ENCODE measurements around the gene CCDC57. TPM values are rescaled to one million over a fixed set of nuclear protein-coding genes. Genes with fewer than 3 reads are reported as not detected.

CCDC57 gene
- total and polyA plus RNA-seq, 2 of the 4 experiments (the other 2 are of a cell fraction), result 7.3 to 31.3 TPM

- no peak overlapping the region for H2AK5ac ChIP-seq (ENCODE audit: low read depth, low read length)
- ATAC-seq (ENCODE audit: low read depth) (no peak), DNase-seq (no peak)
- no peak overlapping the region for H2AK9ac ChIP-seq (replicated peaks; ENCODE audit: low read depth, low read length, poor library complexity)
- H3K23ac ChIP-seq (ENCODE audit: low read depth, low read length), result no peak overlapping the region
- no peak overlapping the region for H3K27ac ChIP-seq (ENCODE audit: insufficient read depth, low read length)
- no peak overlapping the region for H4K5ac ChIP-seq (ENCODE audit: low read depth, low read length)
- H3K4me1 ChIP-seq (ENCODE audit: control insufficient read depth, insufficient read depth, low read length), result no peaks in the 10 kb centered on the region
- WGBS, 2 experiments (ENCODE audit: extremely low coverage in 2 of 2, insufficient read length in 1 of 2), result 98% methylated on average over 13 of the region's 25 CpGs; no CpG with 5 or more reads in 1 of the 2 experiments
- H4K20me1 ChIP-seq (ENCODE audit: insufficient read depth, low read length), result no peaks in the 10 kb centered on the region; the same call in none of the 2 replicates
- ChIA-PET CTCF (no interaction called here), POLR2A (ENCODE audit: unreplicated experiment) (no interaction called here)
- H4K91ac ChIP-seq (ENCODE audit: insufficient read depth, low read depth, low read length), result no peak overlapping the region
- H3K4ac ChIP-seq (ENCODE audit: low read depth, low read length), result no peak overlapping the region
- H3K4me3 ChIP-seq (ENCODE audit: insufficient read depth, low read depth, low read length), result no peak overlapping the region
- H3K14ac ChIP-seq (replicated peaks; ENCODE audit: low read depth, low read length), result no peak overlapping the region
- H3K9me1 ChIP-seq (ENCODE audit: insufficient read depth, low read length), result no peaks in the 10 kb centered on the region
- H3K4me2 ChIP-seq (ENCODE audit: low read depth, low read length), result no peak overlapping the region
- H3K79me1 ChIP-seq (ENCODE audit: low read depth in 1 of 2, low read length in 2 of 2), result no peaks in the 10 kb centered on the region; a peak in 2 of 4 replicates
- H2BK5ac ChIP-seq (ENCODE audit: low read depth, low read length, poor library complexity, severe bottlenecking), result no peak overlapping the region
- no peak overlapping the region for H2BK20ac ChIP-seq (ENCODE audit: low read depth, low read length)
- no peak overlapping the region for H3K9ac ChIP-seq (ENCODE audit: low read depth, low read length)
- H4K8ac ChIP-seq (ENCODE audit: low read depth in 2 of 2, low read length in 2 of 2), result no peak overlapping the region
- no peak overlapping the region for H2BK15ac ChIP-seq (ENCODE audit: low read depth, low read length)
- no peaks in the 10 kb centered on the region for H3K9me3 ChIP-seq (ENCODE audit: control insufficient read depth, insufficient read depth, low read length)
- dilution Hi-C loops (cut with HindIII; ENCODE audit: low sequenced_read_pairs, unreplicated experiment), result no loop called here
- intact Hi-C loops (cut with micrococcal nuclease), result no loop called here
- H3K27me3 ChIP-seq (ENCODE audit: control insufficient read depth, insufficient read depth, low read length), result no peaks in the 10 kb centered on the region
- no peak overlapping the region for H2AFZ ChIP-seq (replicated peaks; ENCODE audit: low read length, poor library complexity)
- H2BK120ac ChIP-seq (ENCODE audit: low read depth, low read length), result no peak overlapping the region
- H3K36me3 ChIP-seq (ENCODE audit: control insufficient read depth, insufficient read depth, low read length), result peaks cover 94% of the 10 kb centered on the region
- H3K56ac ChIP-seq (ENCODE audit: extremely low read depth, insufficient read depth, low read length), result no peak overlapping the region
- in situ Hi-C loops (cut with MboI; ENCODE audit: low sequenced_read_pairs), result no loop called here
- no peak overlapping the region for H3K18ac ChIP-seq (ENCODE audit: low read depth, low read length)
- BruUV-seq (replicated peaks), result no TSS peak
- no peak for TF ChIP-seq BHLHE40 (IDR thresholded peaks at IDR 0.05; ENCODE audit: low read depth, low read length)
- no peak for TF ChIP-seq RFX5 (IDR thresholded peaks at IDR 0.05; ENCODE audit: low read depth, low read length)
- TF ChIP-seq, protein P1, sequence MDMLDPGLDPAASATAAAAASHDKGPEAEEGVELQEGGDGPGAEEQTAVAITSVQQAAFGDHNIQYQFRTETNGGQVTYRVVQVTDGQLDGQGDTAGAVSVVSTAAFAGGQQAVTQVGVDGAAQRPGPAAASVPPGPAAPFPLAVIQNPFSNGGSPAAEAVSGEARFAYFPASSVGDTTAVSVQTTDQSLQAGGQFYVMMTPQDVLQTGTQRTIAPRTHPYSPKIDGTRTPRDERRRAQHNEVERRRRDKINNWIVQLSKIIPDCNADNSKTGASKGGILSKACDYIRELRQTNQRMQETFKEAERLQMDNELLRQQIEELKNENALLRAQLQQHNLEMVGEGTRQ (IDR thresholded peaks at IDR 0.05; ENCODE audit: low read depth, low read length), result no peak
- TF ChIP-seq CEBPB (IDR thresholded peaks at IDR 0.05; ENCODE audit: low read depth, low read length), result no peak
- no peak for TF ChIP-seq FOS (IDR thresholded peaks at IDR 0.05; ENCODE audit: low read depth, low read length)
- TF ChIP-seq MAZ (IDR thresholded peaks at IDR 0.05; ENCODE audit: borderline replicate concordance, low read depth, low read length), result no peak
- TF ChIP-seq, protein P2, sequence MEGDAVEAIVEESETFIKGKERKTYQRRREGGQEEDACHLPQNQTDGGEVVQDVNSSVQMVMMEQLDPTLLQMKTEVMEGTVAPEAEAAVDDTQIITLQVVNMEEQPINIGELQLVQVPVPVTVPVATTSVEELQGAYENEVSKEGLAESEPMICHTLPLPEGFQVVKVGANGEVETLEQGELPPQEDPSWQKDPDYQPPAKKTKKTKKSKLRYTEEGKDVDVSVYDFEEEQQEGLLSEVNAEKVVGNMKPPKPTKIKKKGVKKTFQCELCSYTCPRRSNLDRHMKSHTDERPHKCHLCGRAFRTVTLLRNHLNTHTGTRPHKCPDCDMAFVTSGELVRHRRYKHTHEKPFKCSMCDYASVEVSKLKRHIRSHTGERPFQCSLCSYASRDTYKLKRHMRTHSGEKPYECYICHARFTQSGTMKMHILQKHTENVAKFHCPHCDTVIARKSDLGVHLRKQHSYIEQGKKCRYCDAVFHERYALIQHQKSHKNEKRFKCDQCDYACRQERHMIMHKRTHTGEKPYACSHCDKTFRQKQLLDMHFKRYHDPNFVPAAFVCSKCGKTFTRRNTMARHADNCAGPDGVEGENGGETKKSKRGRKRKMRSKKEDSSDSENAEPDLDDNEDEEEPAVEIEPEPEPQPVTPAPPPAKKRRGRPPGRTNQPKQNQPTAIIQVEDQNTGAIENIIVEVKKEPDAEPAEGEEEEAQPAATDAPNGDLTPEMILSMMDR (conservative IDR thresholded peaks at IDR 0.05; ENCODE audit: low read depth, low read length), result no peak
- no peak for TF ChIP-seq MAFK (IDR thresholded peaks at IDR 0.05; ENCODE audit: low read depth, low read length)
- TF ChIP-seq POLR2A (IDR thresholded peaks at IDR 0.05; ENCODE audit: low read depth, low read length), result no peak
- no peak for TF ChIP-seq CHD1 (IDR thresholded peaks at IDR 0.05; ENCODE audit: low read depth, low read length)
- no peak for TF ChIP-seq NFE2L2 (IDR thresholded peaks at IDR 0.05; ENCODE audit: low read depth, low read length)
- no peak for TF ChIP-seq RAD21 (IDR thresholded peaks at IDR 0.05; ENCODE audit: low read length)
- no peak for TF ChIP-seq RCOR1 (IDR thresholded peaks at IDR 0.05; ENCODE audit: insufficient replicate concordance, low read length)
- no peak for TF ChIP-seq SMC3 (IDR thresholded peaks at IDR 0.05; ENCODE audit: low read depth, low read length)
- TF ChIP-seq, protein P3, sequence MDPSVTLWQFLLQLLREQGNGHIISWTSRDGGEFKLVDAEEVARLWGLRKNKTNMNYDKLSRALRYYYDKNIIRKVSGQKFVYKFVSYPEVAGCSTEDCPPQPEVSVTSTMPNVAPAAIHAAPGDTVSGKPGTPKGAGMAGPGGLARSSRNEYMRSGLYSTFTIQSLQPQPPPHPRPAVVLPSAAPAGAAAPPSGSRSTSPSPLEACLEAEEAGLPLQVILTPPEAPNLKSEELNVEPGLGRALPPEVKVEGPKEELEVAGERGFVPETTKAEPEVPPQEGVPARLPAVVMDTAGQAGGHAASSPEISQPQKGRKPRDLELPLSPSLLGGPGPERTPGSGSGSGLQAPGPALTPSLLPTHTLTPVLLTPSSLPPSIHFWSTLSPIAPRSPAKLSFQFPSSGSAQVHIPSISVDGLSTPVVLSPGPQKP (IDR thresholded peaks at IDR 0.05; ENCODE audit: borderline replicate concordance, low read depth, low read length), result no peak
These were observed 126.5 kb downstream of the CCDC57 start for GRCh38 chr17:82085931-82086764.

Data from IMR-90 (cell line).